ENCODE measurements around the gene BRI3BP.
"Not testable (repeated sequence)": the region's sequence is repeated elsewhere in the genome, so short reads cannot be mapped to it uniquely, and the experiment has no call there.

Gene BRI3BP

GRCh38 chr12:125057708-125058107, 64.3 kb downstream of the BRI3BP start:
- intact Hi-C loops (cut with DNase I): no loop called here
- DNase-seq: no peak

- intact Hi-C loops (cut with DNase I): no loop called here
- DNase-seq: no peak
Observed at GRCh38 chr12:125061229-125061628, 67.8 kb downstream of the BRI3BP start.

GRCh38 chr12:125063522-125063921, 70.1 kb downstream of the BRI3BP start:
- DNase-seq; intact Hi-C loops (cut with DNase I): not testable (repeated sequence)

- no peak for DNase-seq
- intact Hi-C loops (cut with DNase I): no loop called here
Observed at GRCh38 chr12:125064492-125064891, 71.0 kb downstream of the BRI3BP start.

GRCh38 chr12:125065021-125065918, 71.8 kb downstream of the BRI3BP start, which contains the start of gene AACS:
Gene AACS, plus strand, starts transcription at chr12:125065435. Its CDS starts 150 bp downstream, at chr12:125065585.
- intact Hi-C loops (cut with DNase I): loop anchor here (1.0 to 5.0 kb wide), 2 partner anchors 16 to 73 kb away; partner anchors contain the start of gene BRI3BP
- DNase-seq: peak; percentile 70 to 97 (median 83)

GRCh38 chr12:125065919-125066570, 72.6 kb downstream of the BRI3BP start:
- no peak for DNase-seq
- intact Hi-C loops (cut with DNase I): loop anchor here (1.0 to 5.0 kb wide), 2 partner anchors 17 to 74 kb away; partner anchors contain the start of gene BRI3BP

- intact Hi-C loops (cut with DNase I): loop anchor here (5.0 kb wide), 1 partner anchor 76 kb away; the partner anchor contains the start of gene BRI3BP
Observed at GRCh38 chr12:125068391-125068790, 74.9 kb downstream of the BRI3BP start.

GRCh38 chr12:125069616-125070015, 76.2 kb downstream of the BRI3BP start:
- DNase-seq: peak in 2 of 10 donors; percentile 44 to 90
- intact Hi-C loops (cut with DNase I): loop anchor here (5.0 kb wide), 1 partner anchor 77 kb away; the partner anchor contains the start of gene BRI3BP

More at GRCh38 chr12:125068391-125068790, 74.9 kb downstream of the BRI3BP start:
- no peak for DNase-seq

- DNase-seq: peak in 3 of 10 donors; percentile 30 to 87 (median 36)
- intact Hi-C loops (cut with DNase I): no loop called here
Observed at GRCh38 chr12:125070112-125070511, 76.7 kb downstream of the BRI3BP start.

- intact Hi-C loops (cut with DNase I): no loop called here
Observed at GRCh38 chr12:125070661-125071390, 77.4 kb downstream of the BRI3BP start.

GRCh38 chr12:125071456-125071855, 78.0 kb downstream of the BRI3BP start:
- intact Hi-C loops (cut with DNase I): no loop called here
- DNase-seq: peak in 8 of 10 donors; percentile 52 to 95 (median 76)

More at GRCh38 chr12:125070661-125071390, 77.4 kb downstream of the BRI3BP start:
- DNase-seq: peak in 1 of 10 donors; percentile 74

GRCh38 chr12:125072496-125072895, 79.1 kb downstream of the BRI3BP start:
- DNase-seq: peak in 1 of 10 donors; percentile 9
- intact Hi-C loops (cut with DNase I): no loop called here

- intact Hi-C loops (cut with DNase I): not testable (repeated sequence)
- peak in 1 of 10 donors; percentile 43 for DNase-seq
Observed at GRCh38 chr12:125074294-125074693, 80.8 kb downstream of the BRI3BP start.

GRCh38 chr12:125076103-125076502, 82.7 kb downstream of the BRI3BP start:
- intact Hi-C loops (cut with DNase I): no loop called here
- peak in 1 of 10 donors; percentile 22 for DNase-seq

GRCh38 chr12:125079084-125079483, 85.6 kb downstream of the BRI3BP start:
- peak in 1 of 10 donors; percentile 59 for DNase-seq
- intact Hi-C loops (cut with DNase I): no loop called here

- intact Hi-C loops (cut with DNase I): no loop called here
- peak in 4 of 10 donors; percentile 34 to 87 (median 68) for DNase-seq
Observed at GRCh38 chr12:125079648-125080645, 86.5 kb downstream of the BRI3BP start.

Data from posterior cingulate gyrus (tissue), 11 donors.